GM12878 (cell line): ENCODE data around the gene CABLES1. TPM values are rescaled to one million over a fixed set of nuclear protein-coding genes. Genes with fewer than 3 reads are reported as not detected.

ENCODE experiments used
- ATAC-seq: fragments of 200-7000 bp; cut with Tn5 transposase; 3 replicates; pipeline ENCODE4 v1.9.1; 2020; ENCODE audit warnings: mild to moderate bottlenecking, moderate library complexity
- BruUV-seq: library from RNA; stranded (reverse); fragments of 400-500 nt; replicated peaks from 2 replicates; lab custom pipeline; 2021; lab: Mats Ljungman, UMichigan
- CTCF ChIA-PET: fragments of 300-600 bp; sonication (Branson Sonifier 250); formaldehyde crosslinking; extraction: SDS; loops from one replicate; lab custom pipeline; 2021; ENCODE audit warnings: inconsistent platforms; lab: Yijun Ruan, JAX
- POLR2A ChIA-PET: fragments of 350-600 bp; formaldehyde crosslinking; extraction: SDS; loops from one replicate; lab custom pipeline; 2021; ENCODE audit warnings: inconsistent platforms; lab: Charles Lee
- RAD21 ChIA-PET: fragments of 300-600 bp; sonication (Branson Sonifier 250); formaldehyde crosslinking; loops from one replicate; lab custom pipeline; 2023; ENCODE audit warnings: antibody characterized with exemption; ENCODE audit not compliant: unreplicated experiment; lab: Charles Lee
- SMC1A ChIA-PET: fragments of 300-600 bp; sonication (Branson Sonifier 250); formaldehyde crosslinking; loops from one replicate; lab custom pipeline; 2023; ENCODE audit not compliant: unreplicated experiment, uncharacterized antibody; lab: Charles Lee
- DNase-seq: peaks from one replicate; pipeline ENCODE4 v3.0.0-alpha.2; 2011; ENCODE audit warnings: low read depth, low spot score
- FAIRE-seq: peaks from 3 replicates; lab custom pipeline; 2011; peaks lifted over from hg19 to GRCh38; lab: Jason Lieb, UNC
- H2AFZ ChIP-seq: 2 replicates; pipeline ENCODE4 v1.6.0; 2011; ENCODE audit warnings: low read depth, low read length, control low read depth; ENCODE audit not compliant: control insufficient read depth
- H3K27ac ChIP-seq: 2 replicates; pipeline ENCODE4 v1.5.1; 2011; ENCODE audit warnings: control low read depth; ENCODE audit not compliant: control insufficient read depth, insufficient read depth
- H3K27me3 ChIP-seq, 2 experiments: replicated peaks in 1 of 2; 2 replicates each; pipeline versions ENCODE4 v1.6.0 to v1.6.1; 2011; ENCODE audit warnings: low read length in 1 of 2; ENCODE audit not compliant: control insufficient read depth in 2 of 2, insufficient read depth in 2 of 2
- H3K36me3 ChIP-seq, 2 experiments: 2 replicates each; pipeline ENCODE4 v1.5.1; 2011; ENCODE audit warnings: low read length in 1 of 2; ENCODE audit not compliant: control insufficient read depth in 2 of 2, insufficient read depth in 2 of 2
- H3K4me1 ChIP-seq: 2 replicates; pipeline ENCODE4 v1.6.1; 2011; ENCODE audit warnings: mild to moderate bottlenecking, low read length, moderate library complexity, mixed read lengths; ENCODE audit not compliant: control insufficient read depth, insufficient read depth
- H3K4me2 ChIP-seq: 2 replicates; pipeline ENCODE4 v1.6.0; 2011; ENCODE audit warnings: control low read depth; ENCODE audit not compliant: control insufficient read depth, insufficient read depth
- H3K4me3 ChIP-seq: fragments of 200-600 bp; sonication (generic); 2 replicates; pipeline ENCODE4 v1.5.1; 2016
- H3K79me2 ChIP-seq: 2 replicates; pipeline ENCODE4 v1.6.0; 2011; ENCODE audit warnings: low read length; ENCODE audit not compliant: control insufficient read depth, insufficient read depth
- H3K9ac ChIP-seq: 2 replicates; pipeline ENCODE4 v1.8.0; 2011; ENCODE audit warnings: low read length, control low read depth, mixed read lengths; ENCODE audit not compliant: control insufficient read depth, insufficient read depth
- H3K9me3 ChIP-seq: replicated peaks from 3 replicates; pipeline ENCODE4 v1.5.1; 2011; ENCODE audit warnings: mild to moderate bottlenecking, low read length; ENCODE audit not compliant: control insufficient read depth, insufficient read depth
- H4K20me1 ChIP-seq: 2 replicates; pipeline ENCODE4 v1.6.0; 2011; ENCODE audit not compliant: control insufficient read depth, insufficient read depth
- NR2F1 ChIP-seq: fragments of 450-650 bp; conservative IDR thresholded peaks from 2 replicates; pipeline ENCODE4 v1.6.1; 2017; ENCODE audit warnings: mild to moderate bottlenecking
- PAX5 ChIP-seq: IDR thresholded peaks from 2 replicates; pipeline ENCODE4 v1.6.1; 2011; ENCODE audit warnings: low read depth, low read length, borderline replicate concordance
- SMARCA5 ChIP-seq: fragments of 450-650 bp; IDR thresholded peaks from 2 replicates; pipeline ENCODE4 v1.6.1; 2017; ENCODE audit warnings: mild to moderate bottlenecking
- WGBS: methylation state at CpG from one replicate; pipeline ENCODE4 v1.1.6; 2016; ENCODE audit warnings: low lambda C conversion rate; ENCODE audit not compliant: insufficient replicate concordance, insufficient coverage; ENCODE audit errors: missing lambda C conversion rate; 5-methylcytosine and 5-hydroxymethylcytosine counted together
- in situ Hi-C: fragments of 300-500 bp; cut with MboI; formaldehyde crosslinking; loops from 9 replicates; pipeline ENCODE4 v1.14.3; 2018; ENCODE audit warnings: mixed read lengths
- intact Hi-C: fragments of 100-400 bp; cut with micrococcal nuclease; formaldehyde crosslinking; loops from one replicate; pipeline ENCODE4 v1.14.2; 2022; ENCODE audit not compliant: unreplicated experiment
- polyA plus RNA-seq, 11 experiments: library from polyadenylated mRNA; depleted of rRNA in 4 of 11; unstranded in 6 of 11; stranded (reverse) in 5 of 11; fragments of >200 nt; fragmentation: Nextera tagmentation in 4 of 11; fragmentation: Illumina TruSeq in 1 of 11; extraction: Ambion mirVana in 4 of 11; extraction: Trizol in 1 of 11; gene quantifications; 1 replicate in 1 of 11; 2 replicates in 10 of 11; pipeline versions ENCODE4 v1.2.1 to v1.2.3, GENCODE V29; 2011 to 2016; ENCODE audit warnings: inconsistent platforms in 2 of 11, missing spikeins in 2 of 11, low read depth in 1 of 11
- total RNA-seq, 4 experiments: library from RNA; depleted of rRNA in 3 of 4; stranded (reverse); fragments of >200 nt in 3 of 4; fragmentation: Illumina TruSeq in 1 of 4; extraction: Trizol in 1 of 4; gene quantifications; 2 replicates each; pipeline versions ENCODE4 v1.2.1 to v1.2.3, GENCODE V29; 2013 to 2021
- TF ChIP-seq, protein P1 (sequence below): fragments of 450-650 bp; formaldehyde crosslinking; IDR thresholded peaks from 2 replicates; pipeline ENCODE4 v1.4.0; 2020; ENCODE audit warnings: mild to moderate bottlenecking, moderate library complexity
- TF ChIP-seq, protein P2 (sequence below): fragments of 450-650 bp; conservative IDR thresholded peaks from 2 replicates; pipeline ENCODE4 v1.6.1; 2017; ENCODE audit warnings: mild to moderate bottlenecking, moderate library complexity

The CABLES1 gene
- total and polyA plus RNA-seq, 10 of the 15 experiments (the other 5 are each of a cell fraction or from before 2014, with no cell fraction given) = 2.9 to 27.2 (median 8.2) TPM

DNA sequence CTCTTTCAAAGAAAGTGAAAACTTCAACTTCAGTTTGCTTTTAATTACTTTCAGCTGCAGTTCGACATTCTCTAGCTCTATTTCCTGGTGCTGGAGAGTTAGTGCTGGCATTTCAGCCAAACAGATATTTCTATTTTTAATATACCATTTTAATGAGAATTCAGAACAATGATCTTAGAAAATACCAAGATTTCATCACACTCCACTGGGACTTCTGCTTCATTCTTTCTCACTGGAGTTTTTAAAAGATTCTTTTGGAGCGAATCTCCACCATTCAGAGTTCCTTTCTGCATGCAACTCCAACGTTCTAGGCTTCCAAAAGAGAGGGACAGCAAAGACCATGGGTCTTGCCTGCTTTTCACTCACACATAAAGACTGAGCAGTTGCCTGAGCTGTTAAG lies 94.2 kb downstream of the CABLES1 start (continued):
- TF ChIP-seq, protein P1, sequence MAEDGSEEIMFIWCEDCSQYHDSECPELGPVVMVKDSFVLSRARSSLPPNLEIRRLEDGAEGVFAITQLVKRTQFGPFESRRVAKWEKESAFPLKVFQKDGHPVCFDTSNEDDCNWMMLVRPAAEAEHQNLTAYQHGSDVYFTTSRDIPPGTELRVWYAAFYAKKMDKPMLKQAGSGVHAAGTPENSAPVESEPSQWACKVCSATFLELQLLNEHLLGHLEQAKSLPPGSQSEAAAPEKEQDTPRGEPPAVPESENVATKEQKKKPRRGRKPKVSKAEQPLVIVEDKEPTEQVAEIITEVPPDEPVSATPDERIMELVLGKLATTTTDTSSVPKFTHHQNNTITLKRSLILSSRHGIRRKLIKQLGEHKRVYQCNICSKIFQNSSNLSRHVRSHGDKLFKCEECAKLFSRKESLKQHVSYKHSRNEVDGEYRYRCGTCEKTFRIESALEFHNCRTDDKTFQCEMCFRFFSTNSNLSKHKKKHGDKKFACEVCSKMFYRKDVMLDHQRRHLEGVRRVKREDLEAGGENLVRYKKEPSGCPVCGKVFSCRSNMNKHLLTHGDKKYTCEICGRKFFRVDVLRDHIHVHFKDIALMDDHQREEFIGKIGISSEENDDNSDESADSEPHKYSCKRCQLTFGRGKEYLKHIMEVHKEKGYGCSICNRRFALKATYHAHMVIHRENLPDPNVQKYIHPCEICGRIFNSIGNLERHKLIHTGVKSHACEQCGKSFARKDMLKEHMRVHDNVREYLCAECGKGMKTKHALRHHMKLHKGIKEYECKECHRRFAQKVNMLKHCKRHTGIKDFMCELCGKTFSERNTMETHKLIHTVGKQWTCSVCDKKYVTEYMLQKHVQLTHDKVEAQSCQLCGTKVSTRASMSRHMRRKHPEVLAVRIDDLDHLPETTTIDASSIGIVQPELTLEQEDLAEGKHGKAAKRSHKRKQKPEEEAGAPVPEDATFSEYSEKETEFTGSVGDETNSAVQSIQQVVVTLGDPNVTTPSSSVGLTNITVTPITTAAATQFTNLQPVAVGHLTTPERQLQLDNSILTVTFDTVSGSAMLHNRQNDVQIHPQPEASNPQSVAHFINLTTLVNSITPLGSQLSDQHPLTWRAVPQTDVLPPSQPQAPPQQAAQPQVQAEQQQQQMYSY (CRISPR knock-in tag) = no peak
- TF ChIP-seq PAX5 = no peak
- TF ChIP-seq NR2F1 = no peak

DNA sequence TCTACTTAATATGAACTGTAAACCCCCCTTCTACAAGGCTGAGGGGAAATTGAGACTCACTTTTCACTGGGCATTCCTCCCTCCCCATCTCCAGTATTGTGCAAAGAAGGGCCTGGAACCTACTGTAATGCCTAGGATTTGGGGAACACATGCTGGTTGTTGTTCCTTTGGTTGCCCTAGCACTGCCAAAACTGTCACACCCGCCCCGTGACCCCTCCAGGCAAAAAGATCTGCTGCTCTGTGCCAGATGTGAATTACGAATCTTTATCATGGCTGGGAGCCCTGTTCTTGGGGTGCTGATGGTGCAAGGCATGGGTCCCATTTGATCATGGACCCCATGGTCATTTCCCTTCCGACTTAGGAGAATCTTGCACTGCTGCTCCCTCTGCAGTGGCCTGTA lies 95.4 kb downstream of the CABLES1 start:
- no peak for DNase-seq
- peaks cover 0 to 2% of the 10 kb centered on the region in 2 experiments; a peak in 1 of 4 replicates for H3K36me3 ChIP-seq
- H3K79me2 ChIP-seq = peaks cover 3% of the 10 kb centered on the region
- intact Hi-C loops (loop anchor here (1.0 to 10.0 kb wide), 4 partner anchors 12 to 784 kb away; partner anchors contain the start of gene TTC39C), in situ Hi-C loops (no loop called here)
- peak overlapping the region; percentile 49 for H3K9ac ChIP-seq
- no peaks in the 10 kb centered on the region for H4K20me1 ChIP-seq
- 72% methylated on average over 4 of the region's 4 CpGs for WGBS
- BruUV-seq = no TSS peak
- ChIA-PET RAD21 (interaction anchor here (1.3 to 7.7 kb wide), 4 partner anchors 12 to 127 kb away, joined by 5 to 114 read pairs (median 30); partner anchors contain the start of gene CABLES1), CTCF (interaction anchor here (0.6 to 8.0 kb wide), 4 partner anchors 9 to 182 kb away, joined by 3 to 59 read pairs (median 28); partner anchors contain the start of gene CABLES1), SMC1A (interaction anchor here (2.0 to 7.8 kb wide), 6 partner anchors 11 to 128 kb away, joined by 12 to 78 read pairs (median 20); no protein-coding TSS in a partner anchor), POLR2A (interaction anchor here (0.6 to 8.0 kb wide), 4 partner anchors 12 to 387 kb away, joined by 3 to 86 read pairs (median 31); partner anchors contain the start of gene CABLES1)
- FAIRE-seq = no peak
- no peaks in the 10 kb centered on the region for H3K27me3 ChIP-seq
- peak overlapping the region; percentile 56 for H3K4me2 ChIP-seq
- peaks cover 63% of the 10 kb centered on the region for H3K4me1 ChIP-seq
- TF ChIP-seq, protein P2, sequence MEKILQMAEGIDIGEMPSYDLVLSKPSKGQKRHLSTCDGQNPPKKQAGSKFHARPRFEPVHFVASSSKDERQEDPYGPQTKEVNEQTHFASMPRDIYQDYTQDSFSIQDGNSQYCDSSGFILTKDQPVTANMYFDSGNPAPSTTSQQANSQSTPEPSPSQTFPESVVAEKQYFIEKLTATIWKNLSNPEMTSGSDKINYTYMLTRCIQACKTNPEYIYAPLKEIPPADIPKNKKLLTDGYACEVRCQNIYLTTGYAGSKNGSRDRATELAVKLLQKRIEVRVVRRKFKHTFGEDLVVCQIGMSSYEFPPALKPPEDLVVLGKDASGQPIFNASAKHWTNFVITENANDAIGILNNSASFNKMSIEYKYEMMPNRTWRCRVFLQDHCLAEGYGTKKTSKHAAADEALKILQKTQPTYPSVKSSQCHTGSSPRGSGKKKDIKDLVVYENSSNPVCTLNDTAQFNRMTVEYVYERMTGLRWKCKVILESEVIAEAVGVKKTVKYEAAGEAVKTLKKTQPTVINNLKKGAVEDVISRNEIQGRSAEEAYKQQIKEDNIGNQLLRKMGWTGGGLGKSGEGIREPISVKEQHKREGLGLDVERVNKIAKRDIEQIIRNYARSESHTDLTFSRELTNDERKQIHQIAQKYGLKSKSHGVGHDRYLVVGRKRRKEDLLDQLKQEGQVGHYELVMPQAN = no peak
- peak; percentile 77; the same call in 1 of the 2 replicates for TF ChIP-seq SMARCA5
- no peak overlapping the region for H2AFZ ChIP-seq
- no peak for ATAC-seq
- H3K4me3 ChIP-seq = no peak overlapping the region; the same call in 1 of the 2 replicates
- H3K9me3 ChIP-seq = no peaks in the 10 kb centered on the region; the same call in 2 of the 3 replicates
- H3K27ac ChIP-seq = peak overlapping the region; percentile 95
